ENCODE data around the gene PNPLA4. TPM values are rescaled to one million over a fixed set of nuclear protein-coding genes. Genes with fewer than 3 reads are reported as not detected.

Gene PNPLA4
- total and polyA plus RNA-seq, 4 donors: 15.8 to 22.6 (median 19.2) TPM

- WGBS (ENCODE audit: insufficient coverage): 80% methylated on average over 1 of the region's 6 CpGs
- Histone ChIP-seq H3K36me3 (ENCODE audit: control insufficient read depth, insufficient read depth, low read length) (no peaks in the 10 kb centered on the region), H3K4me3 (ENCODE audit: low read depth, low read length) (no peak overlapping the region), H3K9me3 (ENCODE audit: control insufficient read depth, insufficient read depth, low read length) (no peaks in the 10 kb centered on the region), H3K4me1 (ENCODE audit: control insufficient read depth, insufficient read depth, low read length) (no peaks in the 10 kb centered on the region), H3K27me3 (ENCODE audit: control insufficient read depth, insufficient read depth, low read length) (no peaks in the 10 kb centered on the region), H3K27ac (ENCODE audit: low read depth, low read length) (no peak overlapping the region)
- DNase-seq (ENCODE audit: low read depth in 4 of 6, low spot score in 6 of 6): peak in 2 of 6 donors; percentile 60 to 63
Observed at GRCh38 chrX:7943600-7944245, 16.5 kb upstream of the PNPLA4 start.

GRCh38 chrX:7941390-7942042, 14.3 kb upstream of the PNPLA4 start:
- Histone ChIP-seq H3K36me3 (ENCODE audit: control insufficient read depth, insufficient read depth, low read length) (no peaks in the 10 kb centered on the region), H3K4me3 (ENCODE audit: low read depth, low read length) (no peak overlapping the region), H3K4me1 (ENCODE audit: control insufficient read depth, insufficient read depth, low read length) (no peaks in the 10 kb centered on the region), H3K27ac (ENCODE audit: low read depth, low read length) (no peak overlapping the region), H3K27me3 (ENCODE audit: control insufficient read depth, insufficient read depth, low read length) (no peaks in the 10 kb centered on the region), H3K9me3 (ENCODE audit: control insufficient read depth, insufficient read depth, low read length) (no peaks in the 10 kb centered on the region)
- DNase-seq (ENCODE audit: low read depth in 4 of 6, low spot score in 6 of 6): peak in 3 of 6 donors; percentile 19 to 79 (median 63)
- 14% methylated on average over 1 of the region's 3 CpGs for WGBS (ENCODE audit: insufficient coverage)

- H3K27ac ChIP-seq (ENCODE audit: low read depth, low read length): no peak overlapping the region
- WGBS (ENCODE audit: insufficient coverage): 100% methylated on average over 1 of the region's 2 CpGs
- DNase-seq (ENCODE audit: low read depth in 4 of 6, low spot score in 6 of 6): no peak
- no peak overlapping the region for H3K4me3 ChIP-seq (ENCODE audit: low read depth, low read length)
- H3K27me3 ChIP-seq (ENCODE audit: control insufficient read depth, insufficient read depth, low read length): peaks cover 2% of the 10 kb centered on the region
- H3K9me3 ChIP-seq (ENCODE audit: control insufficient read depth, insufficient read depth, low read length): no peaks in the 10 kb centered on the region
- H3K4me1 ChIP-seq (ENCODE audit: control insufficient read depth, insufficient read depth, low read length): no peaks in the 10 kb centered on the region
- no peaks in the 10 kb centered on the region for H3K36me3 ChIP-seq (ENCODE audit: control insufficient read depth, insufficient read depth, low read length)
Observed at GRCh38 chrX:7934026-7934425, 6.8 kb upstream of the PNPLA4 start.

GRCh38 chrX:7926914-7927258, 327 bp downstream of the PNPLA4 start:
- Histone ChIP-seq H3K36me3 (ENCODE audit: control insufficient read depth, insufficient read depth, low read length) (no peaks in the 10 kb centered on the region), H3K4me3 (ENCODE audit: low read depth, low read length) (peak overlapping the region; percentile 61), H3K4me1 (ENCODE audit: control insufficient read depth, insufficient read depth, low read length) (peaks cover 15% of the 10 kb centered on the region), H3K27me3 (ENCODE audit: control insufficient read depth, insufficient read depth, low read length) (peaks cover 2% of the 10 kb centered on the region), H3K9me3 (ENCODE audit: control insufficient read depth, insufficient read depth, low read length) (no peaks in the 10 kb centered on the region), H3K27ac (ENCODE audit: low read depth, low read length) (peak overlapping the region; percentile 52)
- WGBS (ENCODE audit: insufficient coverage): 8% methylated on average over 20 of the region's 20 CpGs
- peak in 1 of 6 donors; percentile 3 for DNase-seq (ENCODE audit: low read depth in 4 of 6, low spot score in 6 of 6)

GRCh38 chrX:7926501-7926900, 712 bp downstream of the PNPLA4 start:
- 82% methylated on average over 4 of the region's 5 CpGs for WGBS (ENCODE audit: insufficient coverage)
- no peaks in the 10 kb centered on the region for H3K36me3 ChIP-seq (ENCODE audit: control insufficient read depth, insufficient read depth, low read length)
- peak in 1 of 6 donors; percentile 7 for DNase-seq (ENCODE audit: low read depth in 4 of 6, low spot score in 6 of 6)

GRCh38 chrX:7925867-7926472, 1.2 kb downstream of the PNPLA4 start:
- Histone ChIP-seq H3K4me3 (ENCODE audit: low read depth, low read length) (no peak overlapping the region), H3K4me1 (ENCODE audit: control insufficient read depth, insufficient read depth, low read length) (peaks cover 15% of the 10 kb centered on the region), H3K27ac (ENCODE audit: low read depth, low read length) (no peak overlapping the region), H3K36me3 (ENCODE audit: control insufficient read depth, insufficient read depth, low read length) (no peaks in the 10 kb centered on the region), H3K9me3 (ENCODE audit: control insufficient read depth, insufficient read depth, low read length) (no peaks in the 10 kb centered on the region), H3K27me3 (ENCODE audit: control insufficient read depth, insufficient read depth, low read length) (peaks cover 2% of the 10 kb centered on the region)
- DNase-seq (ENCODE audit: low read depth in 4 of 6, low spot score in 6 of 6): peak; percentile 21 to 94 (median 74)
- 19% methylated on average over 6 of the region's 9 CpGs for WGBS (ENCODE audit: insufficient coverage)

More at GRCh38 chrX:7926501-7926900, 712 bp downstream of the PNPLA4 start:
- H3K27ac ChIP-seq (ENCODE audit: low read depth, low read length): peak overlapping the region; percentile 52
- H3K4me3 ChIP-seq (ENCODE audit: low read depth, low read length): peak overlapping the region; percentile 61
- H3K27me3 ChIP-seq (ENCODE audit: control insufficient read depth, insufficient read depth, low read length): peaks cover 2% of the 10 kb centered on the region
- H3K4me1 ChIP-seq (ENCODE audit: control insufficient read depth, insufficient read depth, low read length): peaks cover 15% of the 10 kb centered on the region
- no peaks in the 10 kb centered on the region for H3K9me3 ChIP-seq (ENCODE audit: control insufficient read depth, insufficient read depth, low read length)

GRCh38 chrX:7921750-7922149, 5.5 kb downstream of the PNPLA4 start:
- Histone ChIP-seq H3K4me1 (ENCODE audit: control insufficient read depth, insufficient read depth, low read length) (peaks cover 2% of the 10 kb centered on the region), H3K36me3 (ENCODE audit: control insufficient read depth, insufficient read depth, low read length) (peaks cover 2% of the 10 kb centered on the region), H3K27ac (ENCODE audit: low read depth, low read length) (no peak overlapping the region), H3K9me3 (ENCODE audit: control insufficient read depth, insufficient read depth, low read length) (no peaks in the 10 kb centered on the region), H3K4me3 (ENCODE audit: low read depth, low read length) (no peak overlapping the region), H3K27me3 (ENCODE audit: control insufficient read depth, insufficient read depth, low read length) (no peaks in the 10 kb centered on the region)
- DNase-seq (ENCODE audit: low read depth in 4 of 6, low spot score in 6 of 6): no peak
- 100% methylated on average over 2 of the region's 12 CpGs for WGBS (ENCODE audit: insufficient coverage)

- Histone ChIP-seq H3K27ac (ENCODE audit: low read depth, low read length) (no peak overlapping the region), H3K27me3 (ENCODE audit: control insufficient read depth, insufficient read depth, low read length) (no peaks in the 10 kb centered on the region), H3K9me3 (ENCODE audit: control insufficient read depth, insufficient read depth, low read length) (peaks cover 1% of the 10 kb centered on the region), H3K4me1 (ENCODE audit: control insufficient read depth, insufficient read depth, low read length) (no peaks in the 10 kb centered on the region), H3K4me3 (ENCODE audit: low read depth, low read length) (no peak overlapping the region), H3K36me3 (ENCODE audit: control insufficient read depth, insufficient read depth, low read length) (peaks cover 2% of the 10 kb centered on the region)
- 45% methylated on average over 2 of the region's 5 CpGs for WGBS (ENCODE audit: insufficient coverage)
- DNase-seq (ENCODE audit: low read depth in 4 of 6, low spot score in 6 of 6): no peak
Observed at GRCh38 chrX:7908821-7909220, 18.4 kb downstream of the PNPLA4 start.

GRCh38 chrX:7904562-7904961, 22.7 kb downstream of the PNPLA4 start:
- no peak for DNase-seq (ENCODE audit: low read depth in 4 of 6, low spot score in 6 of 6)
- 100% methylated on average over 1 of the region's 3 CpGs for WGBS (ENCODE audit: insufficient coverage)
- Histone ChIP-seq H3K27ac (ENCODE audit: low read depth, low read length) (no peak overlapping the region), H3K4me1 (ENCODE audit: control insufficient read depth, insufficient read depth, low read length) (no peaks in the 10 kb centered on the region), H3K27me3 (ENCODE audit: control insufficient read depth, insufficient read depth, low read length) (no peaks in the 10 kb centered on the region), H3K9me3 (ENCODE audit: control insufficient read depth, insufficient read depth, low read length) (peaks cover under 1% of the 10 kb centered on the region), H3K4me3 (ENCODE audit: low read depth, low read length) (no peak overlapping the region), H3K36me3 (ENCODE audit: control insufficient read depth, insufficient read depth, low read length) (peaks cover 6% of the 10 kb centered on the region)
